ENCODE data around the gene TFR2.

- TF ChIP-seq CTCF (IDR thresholded peaks at IDR 0.05) (peak; percentile 19), ZFX (IDR thresholded peaks at IDR 0.05; ENCODE audit: borderline replicate concordance) (no peak)
These were observed 40.7 kb downstream of the TFR2 start for GRCh38 chr7:100600730-100601038.

All from 22Rv1 (cell line).